OCI-LY3 (cell line): Measurements from ENCODE around the gene SLC35F4.

ENCODE experiments used
- H2AFZ ChIP-seq: fragments of 200-600, 300-600 bp; shearing (Covaris generic); 2 replicates; pipeline ENCODE4 v1.6.0; 2014; ENCODE audit warnings: antibody characterized with exemption, low read depth, low read length
- H3K27ac ChIP-seq: fragments of 200-600, 300-600 bp; sonication (generic); 2 replicates; pipeline ENCODE4 v1.5.1; 2014; ENCODE audit warnings: mild to moderate bottlenecking, low read length, moderate library complexity, mixed read lengths
- H3K27me3 ChIP-seq: fragments of 200-600, 300-600 bp; sonication (generic); 2 replicates; pipeline ENCODE4 v1.6.1; 2014; ENCODE audit warnings: low read depth, low read length, mixed read lengths
- H3K36me3 ChIP-seq: fragments of 200-600, 300-600 bp; sonication (generic); replicated peaks from 2 replicates; pipeline ENCODE3; 2014; ENCODE audit warnings: low read depth, low read length, mixed read lengths
- H3K4me1 ChIP-seq: fragments of 300-600, 200-600 bp; sonication (generic); 2 replicates; pipeline ENCODE4 v1.6.1; 2014; ENCODE audit warnings: low read length, mixed read lengths
- H3K4me2 ChIP-seq: fragments of 200-600, 300-600 bp; sonication (generic); 2 replicates; pipeline ENCODE4 v1.6.1; 2014; ENCODE audit warnings: low read length, mixed read lengths
- H3K4me3 ChIP-seq: fragments of 300-600, 200-600 bp; sonication (generic); 2 replicates; pipeline ENCODE4 v1.5.1; 2014; ENCODE audit warnings: antibody characterized with exemption, mild to moderate bottlenecking, low read length, moderate library complexity
- H3K79me2 ChIP-seq: fragments of 300-600, 200-600 bp; shearing (Covaris generic); 2 replicates; pipeline ENCODE4 v1.6.1; 2014; ENCODE audit warnings: mild to moderate bottlenecking, low read length, mixed read lengths
- H3K9ac ChIP-seq: fragments of 300-600, 200-600 bp; shearing (Covaris generic); 2 replicates; pipeline ENCODE4 v1.6.0; 2014; ENCODE audit warnings: mild to moderate bottlenecking, low read length, moderate library complexity
- H3K9me3 ChIP-seq: fragments of 200-600, 300-600 bp; shearing (Covaris generic); 2 replicates; pipeline ENCODE4 v1.6.1; 2014; ENCODE audit warnings: low read length, mixed read lengths; ENCODE audit not compliant: insufficient read depth
- H4K20me1 ChIP-seq: fragments of 200-600, 300-600 bp; sonication (generic); 2 replicates; pipeline ENCODE4 v1.6.1; 2016; ENCODE audit warnings: low read length, mixed read lengths; ENCODE audit not compliant: insufficient read depth
- CTCF ChIP-seq: fragments of 200-600, 300-600 bp; sonication (generic); IDR thresholded peaks from 2 replicates; pipeline ENCODE4 v1.5.1; 2014; ENCODE audit warnings: antibody characterized with exemption, low read length, low read depth
- EZH2phosphoT487 ChIP-seq: fragments of 200-600 bp; shearing (Covaris generic); IDR thresholded peaks from 2 replicates; pipeline ENCODE4 v1.6.1; 2018; ENCODE audit warnings: antibody characterized with exemption, mixed run types, low read depth

Gene SLC35F4

DNA sequence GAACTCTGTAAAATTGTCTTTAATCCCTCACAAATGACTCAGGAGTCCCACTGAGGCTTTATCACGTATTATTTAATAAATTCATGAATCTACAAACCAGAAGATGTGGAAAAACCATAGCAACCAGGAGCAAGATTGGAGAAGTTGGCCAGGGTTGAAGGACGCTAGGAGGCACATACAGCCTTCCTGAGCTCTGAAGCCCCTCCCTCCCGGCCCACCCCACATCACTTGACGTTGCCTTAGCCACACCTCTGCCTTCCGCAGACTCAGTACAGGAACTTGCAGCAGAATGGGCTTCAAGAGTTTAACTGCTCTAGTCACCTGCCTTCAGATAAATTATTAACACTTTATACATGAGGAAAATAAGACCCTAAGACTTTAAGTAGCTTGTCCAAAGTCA, 33.9 kb downstream of the SLC35F4 start:
- Histone ChIP-seq H3K27me3 (0 out of 2 replicates have a peak, but pooled peaks cover 13% of the 10 kb centered on the region), H3K4me2 (no peak overlapping the region), H3K9ac (no peak overlapping the region), H3K79me2 (no peaks in the 10 kb centered on the region), H3K4me1 (no peaks in the 10 kb centered on the region), H3K27ac (no peak overlapping the region), H4K20me1 (no peaks in the 10 kb centered on the region), H2AFZ (no peak overlapping the region), H3K9me3 (no peaks in the 10 kb centered on the region), H3K36me3 (no peaks in the 10 kb centered on the region), H3K4me3 (no peak overlapping the region)
- TF ChIP-seq EZH2phosphoT487 = no peak
- no peak for TF ChIP-seq CTCF

DNA sequence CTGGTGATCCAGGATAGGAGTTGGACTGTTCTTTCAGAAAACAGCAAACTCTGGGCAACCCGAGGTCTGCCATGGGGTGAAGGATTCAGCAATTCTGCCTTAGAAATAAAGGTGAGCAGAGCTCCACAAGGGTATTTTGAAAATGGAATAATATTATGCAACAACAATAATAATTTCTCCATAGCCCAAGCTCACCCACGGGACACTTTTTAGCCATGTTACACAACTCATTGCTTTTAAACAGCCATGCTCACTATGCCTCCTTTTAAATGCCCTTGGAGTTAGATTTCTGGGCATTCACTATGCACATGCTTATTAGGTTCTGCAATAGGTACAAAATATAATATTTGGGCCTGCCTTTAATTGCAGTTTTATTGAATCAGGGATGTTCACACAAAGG, 37.2 kb downstream of the SLC35F4 start:
- Histone ChIP-seq H3K79me2 (no peaks in the 10 kb centered on the region), H3K4me2 (no peak overlapping the region), H3K9me3 (no peaks in the 10 kb centered on the region)

GRCh38 chr14:57823015-57823660, 42.8 kb downstream of the SLC35F4 start:
- no peak overlapping the region for H3K27ac ChIP-seq
- H4K20me1 ChIP-seq = no peaks in the 10 kb centered on the region
- H3K4me2 ChIP-seq = no peak overlapping the region
- H2AFZ ChIP-seq = no peak overlapping the region
- H3K4me3 ChIP-seq = no peak overlapping the region
- H3K9me3 ChIP-seq = no peaks in the 10 kb centered on the region
- no peak overlapping the region for H3K9ac ChIP-seq
- TF ChIP-seq CTCF (no peak), EZH2phosphoT487 (no peak)
- H3K4me1 ChIP-seq = no peaks in the 10 kb centered on the region
- H3K36me3 ChIP-seq = no peaks in the 10 kb centered on the region
- no peaks in the 10 kb centered on the region for H3K79me2 ChIP-seq
- H3K27me3 ChIP-seq = no peaks in the 10 kb centered on the region

More for the DNA sequence above, 37.2 kb downstream of the SLC35F4 start:
- TF ChIP-seq EZH2phosphoT487 (no peak), CTCF (no peak)
- Histone ChIP-seq H2AFZ (no peak overlapping the region), H3K4me1 (no peaks in the 10 kb centered on the region), H3K27me3 (0 out of 2 replicates have a peak, but pooled peaks cover 13% of the 10 kb centered on the region), H3K27ac (no peak overlapping the region), H3K36me3 (no peaks in the 10 kb centered on the region), H3K9ac (no peak overlapping the region), H3K4me3 (no peak overlapping the region), H4K20me1 (no peaks in the 10 kb centered on the region)

DNA sequence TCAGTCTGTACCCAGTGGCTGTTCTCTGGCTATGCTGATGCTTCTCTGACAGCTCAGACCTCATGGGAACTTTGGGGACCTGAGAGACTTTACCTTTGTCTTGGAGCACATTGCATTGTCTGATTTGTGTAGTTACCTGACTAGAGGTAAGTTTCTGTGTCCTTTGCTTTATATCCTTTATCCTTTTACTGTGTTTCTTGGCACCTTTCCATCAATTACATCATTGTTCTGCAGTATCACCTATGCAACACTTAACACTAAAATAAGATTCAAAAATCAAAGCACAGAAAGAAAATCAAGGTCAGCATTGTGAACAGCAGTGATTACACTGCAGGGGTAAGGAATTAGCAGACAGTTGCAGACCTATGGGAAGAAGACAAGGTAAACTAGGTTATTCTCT, 43.8 kb downstream of the SLC35F4 start:
- Histone ChIP-seq H2AFZ (no peak overlapping the region), H3K4me1 (no peaks in the 10 kb centered on the region), H3K9me3 (no peaks in the 10 kb centered on the region), H4K20me1 (no peaks in the 10 kb centered on the region), H3K4me3 (no peak overlapping the region), H3K36me3 (no peaks in the 10 kb centered on the region), H3K79me2 (no peaks in the 10 kb centered on the region), H3K4me2 (no peak overlapping the region), H3K27ac (no peak overlapping the region), H3K27me3 (no peaks in the 10 kb centered on the region), H3K9ac (no peak overlapping the region)
- TF ChIP-seq CTCF (no peak), EZH2phosphoT487 (no peak)
